ENCODE measurements around the gene ARHGAP26.

GRCh38 chr5:143047091-143047490 is 276.9 kb downstream of the ARHGAP26 start:
- no peak for TF ChIP-seq CTCF (conservative IDR thresholded peaks at IDR 0.05; ENCODE audit: low read depth, low read length)
- no peak for TF ChIP-seq MAZ (IDR thresholded peaks at IDR 0.05; ENCODE audit: borderline replicate concordance, low read depth, low read length)
- TF ChIP-seq POLR2A (IDR thresholded peaks at IDR 0.05; ENCODE audit: low read depth, low read length), result no peak
